Left forelimb (tissue), 1 donor: ENCODE results near the gene CNTFR.
"Not testable (repeated sequence)": the region's sequence is repeated elsewhere in the genome, so short reads cannot be mapped to it uniquely, and the experiment has no call there.

Experiments
- DNase-seq: peaks from one replicate; pipeline ENCODE4 v3.0.0-alpha.2; 2018; ENCODE audit warnings: low spot score

Gene CNTFR

GRCh38 chr9:34589636-34590380, at the start of gene CNTFR:
CNTFR (minus strand) TSS chr9:34589724; CDS start chr9:34568981, 20,743 bp downstream.
- DNase-seq, result peak; percentile 78

- DNase-seq, result not testable (repeated sequence)
Measured at GRCh38 chr9:34639322-34639721, 49.8 kb upstream of the CNTFR start.

GRCh38 chr9:34638138-34638445, 48.6 kb upstream of the CNTFR start:
- DNase-seq, result no peak

GRCh38 chr9:34637356-34638137, 48.0 kb upstream of the CNTFR start, which contains the start of gene SIGMAR1:
SIGMAR1 (minus strand) TSS chr9:34637787; CDS start chr9:34637697, 90 bp downstream.
- peak; percentile 97 for DNase-seq

- DNase-seq, result no peak
Measured at GRCh38 chr9:34636791-34637355, 47.3 kb upstream of the CNTFR start.

GRCh38 chr9:34635556-34635955, 46.0 kb upstream of the CNTFR start:
- no peak for DNase-seq

GRCh38 chr9:34634551-34635248, 45.2 kb upstream of the CNTFR start:
- no peak for DNase-seq

GRCh38 chr9:34633851-34634550, 44.5 kb upstream of the CNTFR start:
- peak; percentile 72 for DNase-seq

- no peak for DNase-seq
Measured at GRCh38 chr9:34633166-34633565, 43.6 kb upstream of the CNTFR start.

GRCh38 chr9:34630402-34631154, 41.1 kb upstream of the CNTFR start:
- no peak for DNase-seq

- no peak for DNase-seq
Measured at GRCh38 chr9:34629491-34629808, 39.9 kb upstream of the CNTFR start.

- DNase-seq, result no peak
Measured at GRCh38 chr9:34628656-34629490, 39.3 kb upstream of the CNTFR start, which contains the start of gene ARID3C. ARID3C (minus strand) TSS chr9:34629066; CDS start chr9:34628014, 1,052 bp downstream.

GRCh38 chr9:34627716-34628655, 38.5 kb upstream of the CNTFR start:
- DNase-seq, result no peak

- DNase-seq, result no peak
Measured at GRCh38 chr9:34625186-34625486, 35.6 kb upstream of the CNTFR start.

GRCh38 chr9:34624475-34625185, 35.1 kb upstream of the CNTFR start:
- DNase-seq, result no peak

- no peak for DNase-seq
Measured at GRCh38 chr9:34623374-34624235, 34.1 kb upstream of the CNTFR start.
